ENCODE results near the gene NECAB2.

DNA sequence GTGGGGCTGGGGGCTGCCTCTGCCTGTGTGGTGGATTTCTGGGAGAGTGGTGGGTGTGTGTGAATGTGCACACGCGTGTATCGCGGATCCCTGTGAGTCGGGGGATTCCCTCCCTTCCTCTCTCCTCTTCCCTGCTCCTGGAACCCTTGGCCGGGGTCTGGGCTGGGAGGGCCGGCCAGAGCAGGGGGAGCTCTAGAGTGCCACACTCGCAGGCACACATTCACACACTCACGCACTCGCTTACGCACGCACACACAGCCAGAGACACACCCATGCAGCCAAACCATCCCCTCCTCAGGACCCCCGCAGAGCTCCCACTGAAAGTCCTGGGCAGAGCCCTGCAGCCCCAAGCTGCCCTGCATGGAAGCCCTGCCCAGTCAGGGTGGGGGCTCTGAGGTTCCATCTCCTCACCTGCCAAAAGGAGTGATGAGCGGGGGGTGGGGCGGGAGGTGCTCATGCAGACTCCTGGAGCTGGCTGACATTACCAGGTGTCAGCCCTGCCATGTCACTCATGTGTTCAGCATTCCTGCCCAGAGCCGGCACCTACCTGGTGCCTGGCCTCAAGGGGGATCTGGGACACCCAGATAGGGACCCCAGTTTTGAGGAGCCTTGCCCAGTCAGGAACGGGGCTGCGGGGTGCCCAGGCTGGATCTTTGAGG is 1.9 kb downstream of the NECAB2 start:
- no peak for TF ChIP-seq POLR2A (IDR thresholded peaks at IDR 0.05; ENCODE audit: low read depth)
- TF ChIP-seq CTCF (IDR thresholded peaks at IDR 0.05) = no peak
